GM18907 (cell line): ENCODE measurements around the gene CLCN6.
"Not testable (repeated sequence)": the region's sequence is repeated elsewhere in the genome, so short reads cannot be mapped to it uniquely, and the experiment has no call there.

ENCODE experiments used
- ATAC-seq: cut with Tn5 transposase; IDR thresholded peaks from one replicate; pipeline ENCODE4 v1.9.1; 2021; ENCODE audit warnings: mild to moderate bottlenecking, moderate library complexity; ENCODE audit not compliant: unreplicated experiment

The CLCN6 gene

DNA sequence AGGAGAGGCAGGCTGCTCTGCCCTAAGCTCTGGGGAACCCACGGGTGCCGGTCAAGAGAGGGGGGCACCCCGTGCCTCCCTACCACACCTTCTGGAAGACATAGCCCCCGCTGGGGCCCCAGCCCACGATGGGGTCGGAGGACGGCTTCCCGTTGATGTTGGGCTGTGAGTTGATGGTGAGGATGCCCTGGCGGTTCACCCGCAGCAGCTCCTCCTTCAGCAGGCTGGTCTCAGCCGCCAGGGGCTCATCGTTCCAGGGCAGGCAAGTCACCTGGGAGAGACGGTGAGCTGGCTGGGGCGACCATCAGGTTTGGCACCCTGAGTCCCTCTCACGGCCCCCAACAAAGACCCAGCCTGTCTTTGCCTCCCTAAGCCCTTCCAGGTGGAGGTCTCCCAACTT lies 12.2 kb upstream of the CLCN6 start:
- ATAC-seq, result no peak

DNA sequence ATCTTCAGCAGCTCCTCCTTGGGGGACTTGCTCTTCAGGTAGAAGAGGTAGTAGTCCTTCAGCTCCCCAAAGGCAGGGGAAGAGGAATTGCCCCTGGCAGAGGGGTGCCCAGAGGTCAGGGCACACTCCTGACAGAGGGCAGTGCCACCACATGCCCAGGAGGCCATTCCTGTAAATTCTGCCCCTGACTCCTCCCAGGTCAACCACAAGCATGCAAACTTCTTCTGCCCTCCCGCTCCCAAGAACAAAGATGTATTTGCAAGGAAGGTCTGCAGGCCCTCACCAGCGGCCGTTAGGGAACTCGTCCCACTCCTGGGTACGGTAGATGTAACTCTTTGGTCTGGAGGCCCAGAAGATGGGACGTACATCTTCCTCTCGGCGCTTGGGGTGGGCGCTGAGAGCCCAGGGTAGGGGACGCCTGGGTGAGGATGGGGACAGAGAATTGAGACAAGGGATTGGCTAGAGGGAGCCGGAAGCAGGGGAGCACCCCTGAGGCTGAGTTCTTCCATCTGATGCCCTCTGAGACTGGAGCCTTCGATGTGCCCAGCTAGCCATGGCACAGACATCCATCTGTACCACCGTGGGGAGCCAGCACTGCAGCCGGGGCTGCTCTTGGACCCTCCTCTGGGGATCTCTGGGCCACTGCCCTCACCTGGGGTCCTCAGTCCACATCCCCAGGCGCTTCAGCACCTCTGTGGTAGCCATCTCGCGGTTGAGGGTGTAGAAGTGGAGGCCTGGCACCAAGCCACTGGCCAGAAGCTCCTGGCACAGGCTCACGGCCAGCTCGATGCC lies 11.3 kb upstream of the CLCN6 start:
- ATAC-seq, result no peak

- no peak for ATAC-seq
Measured at GRCh38 chr1:11795238-11795890, 10.6 kb upstream of the CLCN6 start.

DNA sequence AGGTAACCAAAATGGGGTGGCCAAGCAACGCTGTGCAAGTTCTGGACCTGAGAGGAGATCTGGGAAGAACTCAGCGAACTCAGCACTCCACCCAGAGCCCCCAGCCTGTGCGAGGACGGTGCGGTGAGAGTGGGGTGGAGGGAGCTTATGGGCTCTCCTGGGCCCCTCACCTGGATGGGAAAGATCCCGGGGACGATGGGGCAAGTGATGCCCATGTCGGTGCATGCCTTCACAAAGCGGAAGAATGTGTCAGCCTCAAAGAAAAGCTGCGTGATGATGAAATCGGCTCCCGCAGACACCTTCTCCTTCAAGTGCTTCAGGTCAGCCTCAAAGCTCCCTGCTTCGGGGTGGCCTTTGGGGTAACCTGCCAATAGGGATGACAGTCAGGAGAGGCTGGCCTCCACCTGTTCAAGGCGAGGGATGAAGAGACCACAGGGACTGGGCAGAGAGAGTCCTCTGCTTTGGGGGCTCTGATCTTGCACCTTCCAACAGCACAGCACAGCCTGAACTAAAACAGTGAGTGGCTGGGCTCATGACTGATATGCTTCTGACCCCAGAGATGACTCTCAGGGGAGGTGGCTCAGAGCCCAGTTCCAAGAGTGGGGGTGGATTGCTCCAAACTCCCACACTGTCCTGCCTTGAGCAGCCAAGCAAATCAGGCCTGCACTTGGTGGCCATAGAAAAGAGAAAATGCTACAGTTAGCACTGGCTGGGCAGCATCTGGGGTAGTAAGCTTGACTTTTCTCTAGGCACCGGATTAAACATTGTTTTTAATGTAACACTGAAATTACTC lies 9.8 kb upstream of the CLCN6 start:
- no peak for ATAC-seq

GRCh38 chr1:11797525-11798216 lies 8.3 kb upstream of the CLCN6 start:
- no peak for ATAC-seq

DNA sequence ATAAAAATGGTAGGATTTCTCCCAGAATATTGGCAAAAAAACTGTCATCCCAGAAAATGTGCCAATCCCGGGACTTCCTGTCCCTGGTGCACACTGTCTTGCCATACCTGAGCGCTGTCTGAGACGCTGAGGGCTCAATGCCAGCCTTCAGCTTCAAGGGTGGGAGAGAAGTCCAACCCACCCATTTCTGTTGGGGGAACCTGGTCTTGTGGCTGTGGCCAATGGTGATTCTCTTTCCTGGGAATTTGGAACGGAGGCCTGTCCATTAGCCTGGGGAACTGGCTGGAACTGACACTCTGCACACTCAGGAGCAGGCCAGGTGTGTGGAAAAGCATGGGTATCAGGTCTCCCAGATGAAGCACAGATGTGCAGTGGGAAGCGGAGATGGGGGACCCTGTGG lies 6.9 kb upstream of the CLCN6 start:
- ATAC-seq, result no peak

- no peak for ATAC-seq
Measured at GRCh38 chr1:11799896-11800295, 6.1 kb upstream of the CLCN6 start.

DNA sequence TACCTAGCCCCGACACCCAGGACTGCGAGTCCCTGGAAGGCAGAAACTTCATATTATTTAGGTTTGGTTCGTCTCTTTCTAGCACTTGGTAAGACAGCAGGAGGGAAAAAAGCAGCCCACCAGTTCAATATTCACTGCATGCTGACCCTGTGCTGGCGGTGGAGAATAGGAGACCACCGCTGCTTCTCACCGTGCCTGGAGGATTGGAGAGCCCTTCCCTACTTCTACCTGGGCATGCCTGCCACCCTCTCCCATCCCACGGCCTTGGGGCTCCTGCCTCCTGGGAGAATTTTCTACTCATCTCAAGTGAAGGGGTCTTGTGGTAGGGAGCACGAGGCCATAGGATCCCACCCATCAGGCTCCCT lies 5.6 kb upstream of the CLCN6 start:
- no peak for ATAC-seq

DNA sequence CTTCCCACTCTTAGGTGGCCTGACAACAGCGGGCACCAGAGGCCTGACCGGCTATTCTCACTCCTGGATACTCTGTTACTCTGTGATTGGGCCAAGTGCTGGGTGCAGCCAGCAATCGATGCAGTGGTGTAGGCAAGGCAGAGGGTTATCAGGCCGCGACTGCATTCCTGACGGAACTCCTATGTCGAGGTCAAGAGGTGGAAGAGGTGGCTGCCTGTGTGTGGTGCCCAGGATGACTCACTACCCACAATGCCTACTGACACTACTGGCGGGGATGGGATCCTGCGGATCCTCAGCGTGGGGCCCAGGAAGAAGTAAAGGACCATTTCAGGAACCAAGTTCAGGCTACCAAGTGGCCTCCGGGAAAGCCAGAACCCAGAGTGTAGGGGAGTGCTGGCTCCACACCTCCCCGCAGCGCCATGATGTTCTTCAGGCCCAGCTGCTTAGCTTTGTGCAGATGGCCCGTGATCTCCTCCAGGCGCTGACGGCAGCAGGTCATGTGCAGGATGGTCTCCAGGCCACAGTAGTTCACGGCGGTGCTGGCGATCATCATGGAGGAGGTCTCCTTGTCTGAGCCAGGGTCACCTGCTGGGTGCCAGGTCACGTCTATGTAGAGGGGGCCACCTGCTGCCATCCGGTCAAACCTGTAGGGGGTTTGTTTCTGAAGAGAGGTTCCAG lies 5.1 kb upstream of the CLCN6 start:
- no peak for ATAC-seq

- no peak for ATAC-seq
Measured at GRCh38 chr1:11802616-11802972, 3.4 kb upstream of the CLCN6 start.

- ATAC-seq, result no peak
Measured at GRCh38 chr1:11802973-11803885, 2.8 kb upstream of the CLCN6 start.

DNA sequence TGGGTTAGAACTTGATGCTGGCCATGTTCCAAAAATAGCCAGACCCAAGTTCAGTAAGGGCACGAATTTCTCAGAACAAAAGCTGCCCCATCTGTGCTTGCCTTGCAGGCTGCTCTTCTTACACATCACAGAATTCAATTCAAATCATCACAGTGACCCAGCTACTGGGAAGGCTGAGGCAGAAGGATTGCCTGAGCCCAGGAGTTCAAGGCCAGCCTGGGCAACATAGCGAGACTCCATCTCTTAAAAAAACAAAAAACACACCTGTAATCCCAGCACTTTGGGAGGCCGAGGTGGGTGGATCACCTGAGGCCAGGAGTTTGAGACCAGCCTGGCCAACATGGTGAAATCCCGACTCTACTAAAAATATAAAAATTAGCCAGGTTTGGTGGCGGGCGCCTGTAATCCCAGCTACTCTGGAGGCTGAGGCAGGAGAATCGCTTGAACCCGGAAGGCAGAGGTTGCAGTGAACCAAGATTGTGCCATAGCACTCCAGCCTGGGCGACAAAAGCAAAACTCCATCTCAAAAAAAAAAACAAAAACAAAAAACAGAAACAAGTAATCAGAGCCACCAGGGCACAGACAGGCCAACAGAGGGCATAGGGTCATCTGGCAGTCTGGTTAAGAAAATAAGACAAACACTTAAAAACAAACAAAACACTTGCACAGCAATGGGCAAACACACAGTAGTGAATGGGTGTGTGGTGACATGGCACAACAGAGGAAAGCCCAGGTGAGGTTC lies 1.9 kb upstream of the CLCN6 start:
- ATAC-seq, result not testable (repeated sequence)

- no peak for ATAC-seq
Measured at GRCh38 chr1:11804666-11805421, 1.1 kb upstream of the CLCN6 start.

DNA sequence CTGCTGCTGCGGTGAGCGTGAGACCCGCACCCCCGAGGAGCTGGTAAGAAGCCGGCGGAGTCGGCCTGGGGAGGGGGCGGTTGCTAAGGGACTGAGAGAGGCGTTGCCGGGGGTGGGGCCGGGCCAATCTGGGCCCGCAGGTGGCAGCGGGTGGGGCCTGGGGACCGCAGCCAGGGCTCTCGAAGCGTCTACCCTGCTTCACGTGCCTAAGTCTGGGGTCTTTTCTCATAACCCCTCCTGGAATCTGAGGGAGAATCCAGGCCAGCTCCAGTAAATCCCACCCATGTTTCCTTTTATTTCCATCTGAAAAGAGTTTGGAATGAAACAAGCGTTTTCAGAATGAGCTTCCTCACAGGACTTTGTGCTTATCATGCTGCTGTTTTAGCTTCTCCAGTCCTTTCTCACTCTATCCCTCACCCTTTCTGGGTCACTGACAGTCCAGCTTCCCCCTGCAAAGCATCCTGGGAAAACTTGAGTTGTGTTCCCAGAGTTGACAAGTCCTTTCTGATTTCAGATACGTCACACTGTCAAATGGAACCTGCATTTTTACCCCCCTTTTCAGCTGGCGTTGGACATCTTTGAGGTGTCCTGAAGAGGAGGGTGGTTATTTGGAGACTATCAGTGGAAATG lies 431 bp downstream of the CLCN6 start:
- peak; percentile 45 for ATAC-seq

GRCh38 chr1:11807133-11807532 lies 1.1 kb downstream of the CLCN6 start:
- ATAC-seq, result no peak

DNA sequence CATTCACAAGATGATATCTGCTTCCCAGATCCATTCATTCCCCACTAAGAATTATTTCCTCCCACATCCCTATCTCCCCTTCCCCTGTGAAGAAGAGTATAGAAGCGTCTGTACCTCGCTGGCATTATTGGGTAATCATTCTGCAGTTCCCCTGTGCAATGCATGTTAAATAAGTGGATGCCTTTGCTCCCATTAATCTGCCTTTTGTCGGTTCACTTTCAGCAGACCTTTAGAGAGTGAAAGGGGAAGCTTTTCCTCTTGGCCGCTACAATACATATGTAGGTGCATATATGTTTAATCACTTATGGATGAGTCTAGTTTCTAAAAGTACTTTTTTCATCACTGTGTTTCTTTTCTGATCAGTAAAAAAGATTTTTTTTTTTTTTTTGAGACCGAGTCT lies 7.0 kb downstream of the CLCN6 start:
- ATAC-seq, result no peak

DNA sequence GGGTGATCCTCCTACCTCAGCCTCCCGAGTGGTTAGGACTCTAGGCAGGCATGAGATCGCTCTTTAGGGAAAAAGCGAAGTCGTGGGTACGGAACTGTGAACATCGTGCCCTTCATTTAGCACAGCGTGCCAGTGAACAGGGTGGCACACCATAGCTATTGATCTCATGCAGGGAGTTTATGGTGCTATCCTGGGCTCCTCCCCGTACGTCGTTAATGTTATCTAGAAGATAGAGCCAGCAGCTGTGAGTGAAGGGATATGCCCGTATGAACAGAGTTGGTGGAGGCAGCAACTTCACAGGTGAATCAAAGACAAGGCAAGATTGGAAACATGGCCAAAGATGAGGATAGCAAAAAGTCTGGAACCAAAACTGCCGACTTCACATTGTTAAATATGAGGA lies 11.2 kb downstream of the CLCN6 start:
- no peak for ATAC-seq

GRCh38 chr1:11822091-11822490 lies 16.1 kb downstream of the CLCN6 start:
- ATAC-seq, result no peak
